A673 (cell line): ENCODE data around the gene SNX13. TPM values are rescaled to one million over a fixed set of nuclear protein-coding genes. Genes with fewer than 3 reads are reported as not detected.

Experiments used
- BruUV-seq: library from RNA; stranded (reverse); fragments of 400-500 nt; replicated peaks from 2 replicates; lab custom pipeline; 2021; lab: Mats Ljungman, UMichigan
- CTCF ChIA-PET: fragments of 300-600 bp; sonication (Branson Sonifier 250); formaldehyde crosslinking; loops from one replicate; lab custom pipeline; 2022; ENCODE audit warnings: antibody characterized with exemption; lab: Charles Lee
- POLR2A ChIA-PET: fragments of 300-600 bp; sonication (Branson Sonifier 250); formaldehyde crosslinking; loops from one replicate; lab custom pipeline; 2022; ENCODE audit warnings: antibody characterized with exemption; ENCODE audit not compliant: low non-redundant PET; lab: Charles Lee
- DNase-seq: peaks from one replicate; pipeline ENCODE4 v3.0.0-alpha.2; 2015; ENCODE audit warnings: low spot score
- H3K27ac ChIP-seq: fragments of 200-600 bp; sonication (generic); 2 replicates; pipeline ENCODE4 v1.5.1; 2016; ENCODE audit warnings: mixed run types, low read depth, mild to moderate bottlenecking, mixed read lengths, antibody characterized with exemption, low read length; ENCODE audit not compliant: poor library complexity, severe bottlenecking
- H3K27me3 ChIP-seq: fragments of 200-600 bp; sonication (generic); replicated peaks from 2 replicates; pipeline ENCODE4 v1.6.1; 2017; ENCODE audit warnings: mixed run types, low read depth, mild to moderate bottlenecking, mixed read lengths, antibody characterized with exemption, low read length; ENCODE audit not compliant: insufficient read depth, poor library complexity
- H3K36me3 ChIP-seq: fragments of 200-600 bp; sonication (generic); 2 replicates; pipeline ENCODE4 v1.6.1; 2016; ENCODE audit warnings: mixed run types, mild to moderate bottlenecking, mixed read lengths, antibody characterized with exemption, low read length; ENCODE audit not compliant: insufficient read depth, poor library complexity, severe bottlenecking
- H3K4me1 ChIP-seq: fragments of 200-600 bp; sonication (generic); 2 replicates; pipeline ENCODE4 v1.6.1; 2017; ENCODE audit warnings: mixed run types, mild to moderate bottlenecking, mixed read lengths, antibody characterized with exemption, low read length; ENCODE audit not compliant: insufficient read depth, poor library complexity, severe bottlenecking
- H3K4me3 ChIP-seq: fragments of 200-600 bp; sonication (generic); 2 replicates; pipeline ENCODE4 v1.5.1; 2016; ENCODE audit warnings: low read depth, mixed run types, mild to moderate bottlenecking, mixed read lengths, low read length; ENCODE audit not compliant: poor library complexity, severe bottlenecking
- H3K9me3 ChIP-seq: fragments of 200-600 bp; sonication (generic); 2 replicates; pipeline ENCODE4 v1.6.1; 2016; ENCODE audit warnings: mixed run types, low read depth, mild to moderate bottlenecking, mixed read lengths, antibody characterized with exemption, low read length; ENCODE audit not compliant: poor library complexity, severe bottlenecking
- CTCF ChIP-seq: fragments of 300-800, 200-600 bp; sonication (generic); conservative IDR thresholded peaks from 2 replicates; pipeline ENCODE4 v1.5.1; 2017; ENCODE audit warnings: low read depth, mild to moderate bottlenecking, antibody characterized with exemption, low read length, moderate library complexity, mixed read lengths
- EZH2 ChIP-seq: fragments of 200-600 bp; sonication (generic); IDR thresholded peaks from 2 replicates; pipeline ENCODE4 v1.6.1; 2017; ENCODE audit warnings: borderline replicate concordance, low read depth, mild to moderate bottlenecking, mixed read lengths, antibody characterized with exemption, low read length; ENCODE audit not compliant: poor library complexity, severe bottlenecking
- intact Hi-C: fragments of 100-400 bp; cut with micrococcal nuclease; formaldehyde crosslinking; loops from one replicate; pipeline ENCODE4 v1.10.0; 2022; ENCODE audit not compliant: unreplicated experiment
- total RNA-seq: library from RNA; stranded (reverse); gene quantifications from 2 replicates; pipeline ENCODE4 v1.2.3, GENCODE V29; 2021

SNX13 gene
- total RNA-seq, 1 experiment from 2014 or later: 31.2 TPM

DNA sequence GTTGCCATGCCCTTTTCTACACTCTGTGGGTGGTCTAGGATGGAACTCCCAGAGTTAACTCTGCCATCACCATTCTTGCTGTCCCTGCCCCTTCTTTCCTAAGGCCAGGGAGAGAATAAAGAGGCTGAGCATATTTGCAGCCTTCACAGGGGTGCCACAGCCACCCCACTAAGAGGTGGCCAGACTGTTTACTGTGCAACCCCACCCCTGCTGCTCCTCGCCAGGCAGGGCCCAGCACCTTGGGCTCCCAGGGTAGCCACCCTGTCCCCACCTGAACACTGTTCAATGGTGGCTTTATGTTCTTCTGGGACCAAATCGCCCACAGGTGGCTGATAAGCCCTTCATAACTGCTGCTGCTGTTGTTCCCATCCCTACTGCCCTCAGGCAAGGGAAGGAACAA is 198.9 kb downstream of the SNX13 start:
- DNase-seq: no peak
- ChIA-PET CTCF (no interaction called here), POLR2A (no interaction called here)
- Histone ChIP-seq H3K4me3 (no peak overlapping the region), H3K36me3 (no peaks in the 10 kb centered on the region), H3K27ac (no peak overlapping the region), H3K9me3 (no peaks in the 10 kb centered on the region), H3K27me3 (no peaks in the 10 kb centered on the region), H3K4me1 (no peaks in the 10 kb centered on the region)
- intact Hi-C loops: no loop called here
- no peak for TF ChIP-seq CTCF
- no peak for TF ChIP-seq EZH2
- no TSS peak for BruUV-seq

Other genes with a start within 250 kb of the SNX13 start
- not detected in 2 replicates for gene PRPS1L1, start 87.4 kb upstream of the SNX13 start, total RNA-seq